ENCODE measurements around the gene PCSK1N.

DNA sequence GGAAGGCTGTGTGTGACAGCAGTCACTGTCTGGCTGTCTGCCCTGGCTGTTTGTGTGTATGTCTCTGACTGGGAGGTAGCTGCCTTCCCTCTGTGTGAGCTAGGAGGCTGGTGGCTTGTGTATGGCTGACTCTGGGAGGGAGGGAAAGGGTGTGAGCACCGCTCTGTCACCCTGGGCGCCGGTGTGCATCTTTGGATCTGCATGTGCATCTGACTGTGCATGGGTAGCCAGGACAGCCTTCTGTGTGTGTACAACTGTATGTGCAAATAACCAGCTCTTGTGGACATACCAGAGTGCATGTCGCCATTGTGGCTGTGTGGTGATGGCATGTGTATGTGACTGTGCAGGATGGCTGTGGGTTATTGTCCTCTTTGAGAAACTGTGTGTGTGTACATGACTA lies 16.5 kb downstream of the PCSK1N start:
- TF ChIP-seq, protein P1, sequence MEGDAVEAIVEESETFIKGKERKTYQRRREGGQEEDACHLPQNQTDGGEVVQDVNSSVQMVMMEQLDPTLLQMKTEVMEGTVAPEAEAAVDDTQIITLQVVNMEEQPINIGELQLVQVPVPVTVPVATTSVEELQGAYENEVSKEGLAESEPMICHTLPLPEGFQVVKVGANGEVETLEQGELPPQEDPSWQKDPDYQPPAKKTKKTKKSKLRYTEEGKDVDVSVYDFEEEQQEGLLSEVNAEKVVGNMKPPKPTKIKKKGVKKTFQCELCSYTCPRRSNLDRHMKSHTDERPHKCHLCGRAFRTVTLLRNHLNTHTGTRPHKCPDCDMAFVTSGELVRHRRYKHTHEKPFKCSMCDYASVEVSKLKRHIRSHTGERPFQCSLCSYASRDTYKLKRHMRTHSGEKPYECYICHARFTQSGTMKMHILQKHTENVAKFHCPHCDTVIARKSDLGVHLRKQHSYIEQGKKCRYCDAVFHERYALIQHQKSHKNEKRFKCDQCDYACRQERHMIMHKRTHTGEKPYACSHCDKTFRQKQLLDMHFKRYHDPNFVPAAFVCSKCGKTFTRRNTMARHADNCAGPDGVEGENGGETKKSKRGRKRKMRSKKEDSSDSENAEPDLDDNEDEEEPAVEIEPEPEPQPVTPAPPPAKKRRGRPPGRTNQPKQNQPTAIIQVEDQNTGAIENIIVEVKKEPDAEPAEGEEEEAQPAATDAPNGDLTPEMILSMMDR (IDR thresholded peaks at IDR 0.05) = no peak
- TF ChIP-seq EP300 (IDR thresholded peaks at IDR 0.05) (no peak), POLR2AphosphoS5 (IDR thresholded peaks at IDR 0.05) (no peak), POLR2A (IDR thresholded peaks at IDR 0.05) (no peak)
